Ovary (tissue), 3 donors: ENCODE measurements around the gene PALD1.

Experiments
- EP300 ChIP-seq: sonication (generic); formaldehyde crosslinking; IDR thresholded peaks from one replicate; pipeline ENCODE4 v1.6.1; 2017; ENCODE audit warnings: antibody characterized with exemption
- POLR2A ChIP-seq: fragments of 450-650 bp; IDR thresholded peaks from one replicate; pipeline ENCODE4 v1.6.1; 2017; ENCODE audit warnings: antibody characterized with exemption, mild to moderate bottlenecking, moderate library complexity
- TF ChIP-seq, protein P1 (sequence below), 3 donors: fragments of 450-650 bp in 2 of 3; fragments of 200-600 bp in 1 of 3; IDR thresholded peaks; one replicate each; pipeline versions ENCODE4 v1.5.1 to v1.8.0; 2016 to 2022; ENCODE audit warnings: antibody characterized with exemption in 3 of 3, mild to moderate bottlenecking in 1 of 3
- donor health status: DM: no; HTN: no; CAD: no.

DNA sequence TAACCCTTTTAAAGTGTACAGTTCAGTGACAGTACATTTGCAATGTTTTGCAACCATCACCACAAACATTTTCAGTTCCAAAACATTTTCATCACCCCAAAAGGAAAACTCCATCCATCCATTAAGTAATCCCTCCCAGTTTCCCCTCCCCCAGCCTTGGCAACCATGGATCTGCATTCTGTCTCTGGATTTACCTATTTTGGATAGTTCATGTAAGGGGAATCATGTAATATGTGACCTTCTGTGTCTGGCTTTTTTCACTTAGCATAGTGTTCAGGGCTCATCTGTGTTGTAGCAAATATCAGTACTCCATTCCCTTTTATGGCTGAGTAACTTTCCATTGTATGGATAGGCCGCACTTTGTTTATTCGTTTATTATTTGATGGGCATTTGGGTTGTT, 13.0 kb downstream of the PALD1 start:
- TF ChIP-seq, protein P1, sequence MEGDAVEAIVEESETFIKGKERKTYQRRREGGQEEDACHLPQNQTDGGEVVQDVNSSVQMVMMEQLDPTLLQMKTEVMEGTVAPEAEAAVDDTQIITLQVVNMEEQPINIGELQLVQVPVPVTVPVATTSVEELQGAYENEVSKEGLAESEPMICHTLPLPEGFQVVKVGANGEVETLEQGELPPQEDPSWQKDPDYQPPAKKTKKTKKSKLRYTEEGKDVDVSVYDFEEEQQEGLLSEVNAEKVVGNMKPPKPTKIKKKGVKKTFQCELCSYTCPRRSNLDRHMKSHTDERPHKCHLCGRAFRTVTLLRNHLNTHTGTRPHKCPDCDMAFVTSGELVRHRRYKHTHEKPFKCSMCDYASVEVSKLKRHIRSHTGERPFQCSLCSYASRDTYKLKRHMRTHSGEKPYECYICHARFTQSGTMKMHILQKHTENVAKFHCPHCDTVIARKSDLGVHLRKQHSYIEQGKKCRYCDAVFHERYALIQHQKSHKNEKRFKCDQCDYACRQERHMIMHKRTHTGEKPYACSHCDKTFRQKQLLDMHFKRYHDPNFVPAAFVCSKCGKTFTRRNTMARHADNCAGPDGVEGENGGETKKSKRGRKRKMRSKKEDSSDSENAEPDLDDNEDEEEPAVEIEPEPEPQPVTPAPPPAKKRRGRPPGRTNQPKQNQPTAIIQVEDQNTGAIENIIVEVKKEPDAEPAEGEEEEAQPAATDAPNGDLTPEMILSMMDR (IDR thresholded peaks at IDR 0.05), result no peak
- no peak for TF ChIP-seq EP300
- no peak for TF ChIP-seq POLR2A
